ENCODE data around the gene TBRG1.

TBRG1 gene

DNA sequence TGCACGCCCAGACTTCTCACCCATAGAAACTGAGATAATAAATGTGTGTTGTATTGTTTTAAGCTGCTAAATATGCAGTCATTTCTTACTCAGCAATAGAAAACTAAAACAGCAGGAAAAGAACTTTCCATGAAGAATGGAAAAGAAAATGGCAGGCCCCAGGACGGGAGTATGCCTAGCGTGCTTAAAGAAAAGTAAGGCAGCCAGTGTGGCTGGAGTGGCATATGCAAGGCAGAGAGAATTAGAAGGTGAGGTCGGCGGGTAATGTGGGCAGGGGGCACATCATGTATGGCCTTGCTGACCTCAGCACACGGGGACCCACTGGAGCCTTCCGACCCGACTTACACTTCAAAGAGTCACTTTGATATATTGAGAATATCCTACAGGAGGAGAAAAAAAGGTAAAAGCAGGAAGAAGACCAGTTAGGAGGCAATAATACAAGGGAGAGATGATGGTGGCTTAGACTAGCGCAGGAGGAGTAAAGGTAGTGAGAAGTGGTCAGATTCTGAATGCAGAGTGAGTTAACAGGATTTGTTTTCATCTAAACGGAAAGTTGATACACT, 20.5 kb downstream of the TBRG1 start:
- TF ChIP-seq, protein P1, sequence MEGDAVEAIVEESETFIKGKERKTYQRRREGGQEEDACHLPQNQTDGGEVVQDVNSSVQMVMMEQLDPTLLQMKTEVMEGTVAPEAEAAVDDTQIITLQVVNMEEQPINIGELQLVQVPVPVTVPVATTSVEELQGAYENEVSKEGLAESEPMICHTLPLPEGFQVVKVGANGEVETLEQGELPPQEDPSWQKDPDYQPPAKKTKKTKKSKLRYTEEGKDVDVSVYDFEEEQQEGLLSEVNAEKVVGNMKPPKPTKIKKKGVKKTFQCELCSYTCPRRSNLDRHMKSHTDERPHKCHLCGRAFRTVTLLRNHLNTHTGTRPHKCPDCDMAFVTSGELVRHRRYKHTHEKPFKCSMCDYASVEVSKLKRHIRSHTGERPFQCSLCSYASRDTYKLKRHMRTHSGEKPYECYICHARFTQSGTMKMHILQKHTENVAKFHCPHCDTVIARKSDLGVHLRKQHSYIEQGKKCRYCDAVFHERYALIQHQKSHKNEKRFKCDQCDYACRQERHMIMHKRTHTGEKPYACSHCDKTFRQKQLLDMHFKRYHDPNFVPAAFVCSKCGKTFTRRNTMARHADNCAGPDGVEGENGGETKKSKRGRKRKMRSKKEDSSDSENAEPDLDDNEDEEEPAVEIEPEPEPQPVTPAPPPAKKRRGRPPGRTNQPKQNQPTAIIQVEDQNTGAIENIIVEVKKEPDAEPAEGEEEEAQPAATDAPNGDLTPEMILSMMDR (IDR thresholded peaks at IDR 0.05; ENCODE audit: insufficient read depth, low read depth, low read length, missing control alignments), result no peak
- DNase-seq (ENCODE audit: low read depth), result no peak
- H3K4me3 ChIP-seq (ENCODE audit: low read length), result no peak overlapping the region

DNA sequence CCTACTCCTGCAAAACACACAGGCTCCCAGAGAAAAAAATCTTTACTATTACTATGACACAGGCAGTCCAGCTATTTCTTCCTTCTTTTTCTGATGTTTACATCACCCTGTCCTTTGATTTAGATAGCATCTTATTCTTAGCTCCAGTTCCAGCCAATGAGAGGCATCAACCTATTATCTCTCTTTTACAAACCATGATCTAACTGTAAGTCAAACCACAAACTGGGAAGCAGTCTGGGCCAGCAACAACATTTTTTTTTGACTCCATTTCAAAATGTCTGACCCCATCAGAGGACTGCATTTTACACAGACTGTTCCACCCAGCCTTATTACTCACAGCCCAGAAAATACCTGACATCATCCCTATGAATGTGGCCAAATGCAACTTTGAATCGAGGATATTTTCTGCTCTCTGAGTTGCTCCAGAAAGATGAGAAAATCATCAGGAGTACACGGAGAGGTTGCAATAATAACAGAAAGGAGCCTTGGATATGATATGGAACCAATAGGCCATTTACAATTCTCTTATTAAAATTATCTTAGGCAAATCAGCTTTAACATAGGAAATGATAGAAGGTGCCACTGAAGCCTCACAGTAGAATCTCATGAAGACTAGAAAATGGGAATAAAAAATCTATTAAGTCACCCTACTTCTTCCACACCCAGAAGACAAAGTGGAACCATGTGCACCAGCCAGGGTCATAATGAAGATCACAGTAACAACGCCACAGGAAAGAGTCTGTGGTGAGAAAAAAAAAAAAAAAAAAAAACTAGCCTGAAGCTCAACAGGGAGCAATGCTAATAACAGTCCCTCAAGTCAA, 21.2 kb downstream of the TBRG1 start:
- TF ChIP-seq, protein P1 (IDR thresholded peaks at IDR 0.05; ENCODE audit: insufficient read depth, low read depth, low read length, missing control alignments), result no peak
- DNase-seq (ENCODE audit: low read depth), result peak; percentile 62
- no peak overlapping the region for H3K4me3 ChIP-seq (ENCODE audit: low read length)

DNA sequence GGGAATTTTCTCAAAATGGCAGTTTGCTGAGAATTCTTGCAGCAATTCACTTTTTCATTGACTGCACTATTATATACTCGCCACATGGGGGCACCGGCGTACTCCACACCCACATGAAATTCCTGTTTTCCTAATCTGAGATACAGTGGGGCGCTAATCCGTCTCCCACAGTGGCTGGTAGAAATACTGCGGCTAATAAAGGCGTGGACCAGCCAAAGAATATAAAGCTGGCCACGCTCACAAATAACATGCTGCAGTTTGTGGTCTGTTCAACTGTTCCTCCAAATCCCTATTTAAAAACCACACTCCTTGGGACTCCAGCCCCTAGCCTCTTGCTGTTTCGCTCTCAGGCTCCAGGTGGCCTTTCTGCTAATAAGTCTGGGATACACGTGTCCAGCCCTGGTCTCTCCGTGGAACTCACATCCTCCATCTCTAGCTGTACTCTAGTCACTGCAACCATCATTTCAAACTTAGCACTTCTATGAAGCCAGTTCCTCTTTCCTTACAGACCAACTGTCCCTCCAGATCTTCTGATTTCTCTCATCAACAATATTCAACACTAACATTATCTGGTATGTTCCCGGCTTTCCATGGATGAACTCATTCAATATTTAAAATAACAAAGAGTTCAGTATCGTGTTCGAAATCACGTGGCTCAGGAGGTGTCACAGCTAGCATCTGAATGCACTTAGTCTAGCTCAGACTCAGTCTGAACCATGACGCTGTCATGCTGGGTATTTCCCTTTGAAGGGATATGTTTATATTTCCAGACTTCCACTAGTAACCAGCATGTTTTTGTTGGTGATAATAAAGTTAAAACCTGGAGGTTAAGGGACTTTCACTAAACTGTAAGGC, 22.0 kb downstream of the TBRG1 start:
- TF ChIP-seq, protein P1 (IDR thresholded peaks at IDR 0.05; ENCODE audit: insufficient read depth, low read depth, low read length, missing control alignments), result peak; percentile 82
- DNase-seq (ENCODE audit: low read depth), result peak; percentile 69
- no peak overlapping the region for H3K4me3 ChIP-seq (ENCODE audit: low read length)

DNA sequence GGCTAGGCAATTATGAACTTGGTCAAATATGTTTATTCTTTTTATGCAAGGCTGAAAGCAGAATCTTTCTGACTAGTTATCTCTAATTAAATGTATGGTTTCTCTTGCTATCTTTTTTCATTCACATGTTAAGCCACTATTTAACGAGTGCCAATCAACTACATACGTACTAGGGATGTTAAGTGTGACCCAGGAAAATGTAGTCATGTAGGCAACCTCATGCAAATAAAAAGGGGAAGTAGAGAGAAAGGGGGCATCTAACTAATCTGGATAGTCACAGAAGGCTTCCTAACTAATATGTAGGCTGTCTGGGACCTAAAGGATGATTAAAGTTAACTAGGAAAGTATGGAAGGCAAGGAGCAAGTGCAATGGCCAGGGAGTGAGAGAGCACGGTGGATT, 23.5 kb downstream of the TBRG1 start:
- TF ChIP-seq, protein P1 (IDR thresholded peaks at IDR 0.05; ENCODE audit: insufficient read depth, low read depth, low read length, missing control alignments), result no peak
- no peak overlapping the region for H3K4me3 ChIP-seq (ENCODE audit: low read length)
- no peak for DNase-seq (ENCODE audit: low read depth)

DNA sequence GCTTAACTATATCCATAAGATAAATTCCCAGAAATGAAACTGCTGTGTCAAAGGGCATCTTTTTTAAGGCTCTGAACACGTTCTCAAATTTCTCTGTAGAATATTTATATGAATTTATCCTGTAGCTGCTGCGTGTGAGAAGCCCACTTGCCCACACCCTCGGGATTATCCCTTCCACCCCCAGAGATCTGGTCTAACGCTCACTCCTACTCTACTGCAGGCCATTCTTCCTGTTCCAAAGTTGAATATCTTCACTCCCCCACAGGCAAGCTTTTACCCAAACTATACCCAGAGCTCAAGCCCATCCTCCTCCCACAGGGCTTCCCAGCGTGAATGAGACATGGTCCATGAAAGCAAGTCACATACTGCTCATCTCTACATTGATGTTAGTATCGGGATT, 25.9 kb downstream of the TBRG1 start:
- no peak overlapping the region for H3K4me3 ChIP-seq (ENCODE audit: low read length)
- TF ChIP-seq, protein P1 (IDR thresholded peaks at IDR 0.05; ENCODE audit: insufficient read depth, low read depth, low read length, missing control alignments), result no peak
- DNase-seq (ENCODE audit: low read depth), result no peak

DNA sequence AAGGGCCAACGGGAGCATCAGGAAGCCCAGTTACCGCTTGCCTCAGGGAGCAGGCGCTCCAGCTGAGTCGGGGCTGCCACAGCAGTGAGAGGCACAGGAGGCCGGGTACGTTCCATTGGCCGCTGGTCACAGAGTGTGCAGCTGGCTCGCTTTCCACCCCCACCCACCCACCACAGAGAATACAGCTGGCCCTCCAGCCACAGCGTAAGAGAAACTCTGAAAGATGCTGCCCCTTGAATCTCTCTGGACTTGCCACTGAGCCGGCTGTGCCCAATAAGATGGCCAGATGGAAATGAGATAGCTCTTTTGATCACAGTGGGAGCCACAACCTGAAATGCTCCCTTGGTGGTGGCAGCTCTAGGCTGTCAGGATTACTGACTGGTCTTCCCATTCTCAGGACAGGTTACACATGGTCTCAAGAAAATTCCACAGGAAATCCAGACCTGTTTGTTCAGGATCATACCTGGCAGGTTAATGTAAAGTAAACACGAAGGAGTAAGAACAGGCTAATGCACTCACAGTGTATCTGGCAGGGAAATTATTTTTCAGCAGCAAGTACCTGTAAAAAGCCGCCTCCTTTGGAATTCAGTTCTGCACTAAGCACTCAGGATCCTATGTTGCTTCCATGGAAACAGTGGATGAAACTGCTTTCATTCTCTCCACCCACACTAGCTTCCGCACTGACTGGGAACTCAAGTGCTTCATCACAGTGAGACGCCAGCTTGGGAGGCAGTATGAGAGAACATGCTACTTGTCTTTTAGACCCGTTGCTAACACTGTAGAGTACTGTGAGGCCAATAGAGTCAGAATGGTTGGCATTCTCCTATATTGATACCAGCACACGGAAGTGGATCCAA, 34.3 kb downstream of the TBRG1 start:
- TF ChIP-seq, protein P1 (IDR thresholded peaks at IDR 0.05; ENCODE audit: insufficient read depth, low read depth, low read length, missing control alignments), result no peak
- H3K4me3 ChIP-seq (ENCODE audit: low read length), result no peak overlapping the region
- DNase-seq (ENCODE audit: low read depth), result peak; percentile 62
